ENCODE results near the gene PPP3CB. TPM values are rescaled to one million over a fixed set of nuclear protein-coding genes. Genes with fewer than 3 reads are reported as not detected.

Gene PPP3CB
- total and polyA plus RNA-seq, 10 donors: 25.5 to 61.2 (median 39.7) TPM

- intact Hi-C loops (cut with DNase I; ENCODE audit: low total_unique reads): no loop called here
- Histone ChIP-seq H3K4me3 (no peak overlapping the region), H3K9me3 (no peaks in the 10 kb centered on the region), H3K27ac (no peak overlapping the region), H3K4me1 (no peaks in the 10 kb centered on the region), H3K36me3 (peaks cover 0 to 93% (median 60%) of the 10 kb centered on the region in 6 donors), H3K27me3 (replicated peaks in 1 of 7) (no peaks in the 10 kb centered on the region)
- DNase-seq: no peak
- 85 to 94% (median 93%) methylated on average over 4 of the region's 4 CpGs for WGBS, 5 donors
- TF ChIP-seq CTCF (IDR thresholded peaks at IDR 0.05 in 8 of 11, conservative IDR thresholded peaks at IDR 0.05 in 3 of 11) (no peak), POLR2AphosphoS5 (IDR thresholded peaks at IDR 0.05) (no peak), POLR2A (IDR thresholded peaks at IDR 0.05) (no peak)
These were observed 107.6 kb downstream of the PPP3CB start for GRCh38 chr10:73388228-73388627.

GRCh38 chr10:73386583-73386982 is 109.2 kb downstream of the PPP3CB start:
- Histone ChIP-seq H3K27ac (no peak overlapping the region), H3K4me3 (no peak overlapping the region), H3K36me3 (peaks cover 0 to 100% (median 72%) of the 10 kb centered on the region in 6 donors), H3K4me1 (no peaks in the 10 kb centered on the region), H3K27me3 (replicated peaks in 1 of 7) (no peaks in the 10 kb centered on the region), H3K9me3 (no peaks in the 10 kb centered on the region)
- WGBS, 5 donors: 93 to 99% (median 98%) methylated on average over 7 of the region's 7 CpGs
- TF ChIP-seq POLR2AphosphoS5 (IDR thresholded peaks at IDR 0.05) (no peak), POLR2A (IDR thresholded peaks at IDR 0.05) (no peak), CTCF (IDR thresholded peaks at IDR 0.05 in 8 of 11, conservative IDR thresholded peaks at IDR 0.05 in 3 of 11) (no peak)
- intact Hi-C loops (cut with DNase I; ENCODE audit: low total_unique reads): no loop called here
- DNase-seq: no peak

Small RNAs within 50 kb of the gene (small RNA-seq; reads per million reads assigned to genes)
- 0 reads per million in 4 donors for gene RNU6-883P

Other genes with a start within 250 kb of the PPP3CB start
- gene DNAJC9, start 248.8 kb downstream of the PPP3CB start, total RNA-seq: 10 to 100 TPM; 13.3 to 34.8 (median 21.7) TPM
- 10 to 100 TPM; 12.1 to 21.1 (median 17.2) TPM for gene DNAJC9, start 248.8 kb downstream of the PPP3CB start, polyA plus RNA-seq
- gene MRPS16, start 243.4 kb downstream of the PPP3CB start, total RNA-seq: 10 to 100 TPM; 33.2 to 63.2 (median 57.2) TPM
- 10 to 100 TPM; 49.8 to 74.6 (median 64.6) TPM for gene MRPS16, start 243.4 kb downstream of the PPP3CB start, polyA plus RNA-seq
- gene CFAP70, start 137.2 kb downstream of the PPP3CB start, total RNA-seq: 1 to 10 TPM; 1.3 to 5.0 (median 2.9) TPM
- 1 to 10 TPM; 2.3 to 5.7 (median 3.1) TPM for gene CFAP70, start 137.2 kb downstream of the PPP3CB start, polyA plus RNA-seq
- 100 to 1,000 TPM in 3 of 7 donors, 10 to 100 TPM in 4; 87.8 to 118 (median 97.9) TPM for gene ANXA7, start 82.0 kb downstream of the PPP3CB start, total RNA-seq
- gene ANXA7, start 82.0 kb downstream of the PPP3CB start, polyA plus RNA-seq: 10 to 100 TPM; 40.1 to 57.3 (median 46.4) TPM
- 1 to 10 TPM; 2.8 to 7.1 (median 4.1) TPM for gene MSS51, start 62.5 kb downstream of the PPP3CB start, total RNA-seq
- gene MSS51, start 62.5 kb downstream of the PPP3CB start, polyA plus RNA-seq: 1 to 10 TPM; 2.6 to 5.3 (median 3.2) TPM
- 10 to 100 TPM in 4 of 7 donors, 1 to 10 TPM in 3; 5.6 to 16.8 (median 10.6) TPM for gene USP54, start 95.3 kb upstream of the PPP3CB start, total RNA-seq
- 1 to 10 TPM; 1.1 to 2.0 (median 1.7) TPM for gene USP54, start 95.3 kb upstream of the PPP3CB start, polyA plus RNA-seq
- gene MYOZ1, start 145.4 kb upstream of the PPP3CB start, total RNA-seq: 1 to 10 TPM in 2 of 7 donors, under 1 TPM in 3, not detected in 2; 0.54 to 2.1 (median 0.94) TPM
- under 1 TPM; 0.26 to 0.48 (median 0.32) TPM for gene MYOZ1, start 145.4 kb upstream of the PPP3CB start, polyA plus RNA-seq
- under 1 TPM in 2 of 7 donors, not detected in 5; 0.19 to 0.23 TPM for gene SYNPO2L, start 160.0 kb upstream of the PPP3CB start, total RNA-seq
- under 1 TPM; 0.02 to 0.06 (median 0.04) TPM for gene SYNPO2L, start 160.0 kb upstream of the PPP3CB start, polyA plus RNA-seq
- gene AGAP5, start 202.1 kb upstream of the PPP3CB start, total RNA-seq: 10 to 100 TPM in 4 of 7 donors, 1 to 10 TPM in 3; 5.4 to 15.7 (median 10.7) TPM
- 1 to 10 TPM; 2.6 to 5.8 (median 5.4) TPM for gene AGAP5, start 202.1 kb upstream of the PPP3CB start, polyA plus RNA-seq
- gene SEC24C, start 248.3 kb upstream of the PPP3CB start, total RNA-seq: 10 to 100 TPM; 61.1 to 75.6 (median 71.6) TPM
- gene SEC24C, start 248.3 kb upstream of the PPP3CB start, polyA plus RNA-seq: 10 to 100 TPM; 20.4 to 42.3 (median 28.6) TPM

Data from spleen (tissue), 11 donors.